ENCODE data around the gene PRPF6. TPM values are rescaled to one million over a fixed set of nuclear protein-coding genes. Genes with fewer than 3 reads are reported as not detected.

Gene PRPF6
- total RNA-seq, 6 donors from 2014 or later, result 60.5 to 113 (median 68.0) TPM

GRCh38 chr20:63951398-63952209 lies 29.3 kb upstream of the PRPF6 start:
- H3K4me1 ChIP-seq, result peaks cover 72 to 88% (median 74%) of the 10 kb centered on the region in 4 donors
- H3K4me3 ChIP-seq, result no peak overlapping the region
- no peak for ATAC-seq (ENCODE audit: low FRiP score in 2 of 2)
- WGBS, 2 donors, result 67 to 71% methylated on average over 1 to 15 of the region's 17 CpGs
- DNase-seq, result peak in 1 of 2 donors; percentile 42
- TF ChIP-seq EP300 (IDR thresholded peaks at IDR 0.05) (no peak), POLR2AphosphoS5 (IDR thresholded peaks at IDR 0.05) (no peak), POLR2A (IDR thresholded peaks at IDR 0.05) (no peak)
- TF ChIP-seq, protein P1, sequence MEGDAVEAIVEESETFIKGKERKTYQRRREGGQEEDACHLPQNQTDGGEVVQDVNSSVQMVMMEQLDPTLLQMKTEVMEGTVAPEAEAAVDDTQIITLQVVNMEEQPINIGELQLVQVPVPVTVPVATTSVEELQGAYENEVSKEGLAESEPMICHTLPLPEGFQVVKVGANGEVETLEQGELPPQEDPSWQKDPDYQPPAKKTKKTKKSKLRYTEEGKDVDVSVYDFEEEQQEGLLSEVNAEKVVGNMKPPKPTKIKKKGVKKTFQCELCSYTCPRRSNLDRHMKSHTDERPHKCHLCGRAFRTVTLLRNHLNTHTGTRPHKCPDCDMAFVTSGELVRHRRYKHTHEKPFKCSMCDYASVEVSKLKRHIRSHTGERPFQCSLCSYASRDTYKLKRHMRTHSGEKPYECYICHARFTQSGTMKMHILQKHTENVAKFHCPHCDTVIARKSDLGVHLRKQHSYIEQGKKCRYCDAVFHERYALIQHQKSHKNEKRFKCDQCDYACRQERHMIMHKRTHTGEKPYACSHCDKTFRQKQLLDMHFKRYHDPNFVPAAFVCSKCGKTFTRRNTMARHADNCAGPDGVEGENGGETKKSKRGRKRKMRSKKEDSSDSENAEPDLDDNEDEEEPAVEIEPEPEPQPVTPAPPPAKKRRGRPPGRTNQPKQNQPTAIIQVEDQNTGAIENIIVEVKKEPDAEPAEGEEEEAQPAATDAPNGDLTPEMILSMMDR (IDR thresholded peaks at IDR 0.05), result no peak
- H3K9me3 ChIP-seq, result no peaks in the 10 kb centered on the region
- H3K36me3 ChIP-seq, result peaks cover 0 to 6% (median 2%) of the 10 kb centered on the region in 4 donors
- H3K27me3 ChIP-seq, result no peaks in the 10 kb centered on the region
- peak overlapping the region in 3 of 4 donors; percentile 65 to 91 (median 87) for H3K27ac ChIP-seq

DNA sequence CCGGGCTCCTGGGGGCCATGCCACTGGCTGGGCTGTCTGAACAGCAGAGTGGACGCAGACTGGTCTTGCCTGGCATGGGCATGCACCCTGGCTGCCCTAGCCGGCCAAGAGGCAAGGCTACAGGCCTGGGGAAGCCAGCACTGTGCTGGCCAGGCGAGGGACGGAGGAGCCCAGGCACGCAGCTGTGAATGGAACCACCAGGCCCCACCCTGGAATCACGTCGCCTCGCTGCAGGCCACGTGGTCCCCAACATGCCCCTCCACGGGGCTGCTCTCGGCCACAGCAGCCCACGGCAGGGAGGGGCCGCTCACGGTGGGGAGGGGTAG lies 28.8 kb upstream of the PRPF6 start:
- Histone ChIP-seq H3K4me1 (peaks cover 76 to 92% (median 79%) of the 10 kb centered on the region in 4 donors), H3K36me3 (peaks cover 0 to 6% (median 2%) of the 10 kb centered on the region in 4 donors), H3K9me3 (no peaks in the 10 kb centered on the region), H3K27me3 (no peaks in the 10 kb centered on the region), H3K27ac (peak overlapping the region in 3 of 4 donors; percentile 65 to 91 (median 87)), H3K4me3 (no peak overlapping the region)
- peak in 1 of 2 donors; percentile 73 for DNase-seq
- no peak for ATAC-seq (ENCODE audit: low FRiP score in 2 of 2)
- TF ChIP-seq, protein P1 (IDR thresholded peaks at IDR 0.05), result no peak
- TF ChIP-seq POLR2AphosphoS5 (IDR thresholded peaks at IDR 0.05), result no peak
- TF ChIP-seq POLR2A (IDR thresholded peaks at IDR 0.05), result no peak
- no peak for TF ChIP-seq EP300 (IDR thresholded peaks at IDR 0.05)
- WGBS, 2 donors, result 90% methylated on average over 2 to 13 of the region's 15 CpGs

DNA sequence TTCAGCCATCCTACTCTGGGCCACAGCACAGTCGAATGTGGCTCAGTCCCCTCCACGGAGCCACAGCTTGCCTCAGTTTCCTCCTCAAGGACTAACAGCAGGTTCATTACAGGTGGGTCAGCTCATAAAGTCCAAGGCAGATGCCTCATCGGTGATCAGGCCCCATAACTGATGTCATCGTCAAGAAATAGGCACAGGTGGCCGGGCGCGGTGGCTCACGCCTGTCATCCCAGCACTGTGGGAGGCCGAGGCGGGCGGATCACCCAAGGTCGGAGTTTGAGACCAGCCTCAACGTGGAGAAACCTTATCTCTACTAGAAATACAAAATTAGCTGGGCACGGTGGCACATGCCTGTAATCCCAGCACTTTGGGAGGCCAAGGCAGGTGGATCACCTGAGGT lies 28.2 kb upstream of the PRPF6 start:
- H3K4me3 ChIP-seq, result no peak overlapping the region
- peaks cover 0 to 6% (median 2%) of the 10 kb centered on the region in 4 donors for H3K36me3 ChIP-seq
- peaks cover 76 to 92% (median 80%) of the 10 kb centered on the region in 4 donors for H3K4me1 ChIP-seq
- WGBS, 2 donors, result 90% methylated on average over 8 to 14 of the region's 14 CpGs
- peak in 1 of 2 donors; percentile 80 for DNase-seq
- no peak for TF ChIP-seq POLR2AphosphoS5 (IDR thresholded peaks at IDR 0.05)
- TF ChIP-seq POLR2A (IDR thresholded peaks at IDR 0.05), result no peak
- no peaks in the 10 kb centered on the region for H3K27me3 ChIP-seq
- no peak for ATAC-seq (ENCODE audit: low FRiP score in 2 of 2)
- H3K27ac ChIP-seq, result peak overlapping the region in 2 of 4 donors; percentile 87 to 91
- no peaks in the 10 kb centered on the region for H3K9me3 ChIP-seq

DNA sequence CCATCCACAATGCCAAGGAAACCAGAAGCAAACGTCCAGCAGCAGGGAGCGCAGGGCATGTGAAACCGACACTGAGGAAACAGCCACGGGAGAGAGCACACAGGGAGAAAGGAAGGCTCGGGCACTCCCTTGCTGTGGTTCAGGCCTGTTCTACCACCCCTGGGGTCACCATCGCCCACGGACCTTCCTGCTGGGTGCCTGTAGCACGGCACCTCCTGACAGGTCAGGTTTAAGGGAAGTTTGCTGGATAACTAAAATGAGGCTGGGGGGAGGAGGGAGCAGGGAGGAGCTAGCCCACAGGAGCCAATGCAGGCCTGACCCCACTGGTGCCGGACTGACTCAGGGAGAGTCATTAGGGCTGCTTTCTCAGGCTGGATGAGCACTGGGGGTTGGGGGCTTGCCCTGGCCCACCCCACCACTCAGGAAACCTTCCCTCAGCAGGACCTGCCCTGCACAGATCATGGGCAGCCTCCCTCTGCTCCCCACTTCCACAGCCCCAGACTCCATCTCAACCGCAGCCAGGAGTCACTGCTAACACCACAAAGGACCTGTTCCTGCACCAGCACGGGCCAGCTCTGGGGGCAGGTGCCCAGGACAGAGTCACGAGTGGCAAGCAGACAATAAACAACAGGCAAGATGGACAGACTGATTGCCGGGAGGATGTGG lies 27.0 kb upstream of the PRPF6 start:
- Histone ChIP-seq H3K27ac (peak overlapping the region in 2 of 4 donors; percentile 91 to 94), H3K9me3 (no peaks in the 10 kb centered on the region), H3K36me3 (peaks cover 0 to 10% (median 3%) of the 10 kb centered on the region in 4 donors), H3K27me3 (no peaks in the 10 kb centered on the region), H3K4me1 (peaks cover 68 to 84% (median 74%) of the 10 kb centered on the region in 4 donors), H3K4me3 (no peak overlapping the region)
- 66 to 74% methylated on average over 13 of the region's 13 CpGs for WGBS, 2 donors
- DNase-seq (peak in 1 of 2 donors; percentile 56), ATAC-seq (ENCODE audit: low FRiP score in 2 of 2) (no peak)
- no peak for TF ChIP-seq POLR2AphosphoS5 (IDR thresholded peaks at IDR 0.05)
- no peak for TF ChIP-seq POLR2A (IDR thresholded peaks at IDR 0.05)
- no peak for TF ChIP-seq EP300 (IDR thresholded peaks at IDR 0.05)
- TF ChIP-seq, protein P1 (IDR thresholded peaks at IDR 0.05), result no peak

GRCh38 chr20:63955281-63955826 lies 25.6 kb upstream of the PRPF6 start:
- WGBS, 2 donors, result 2 to 3% methylated on average over 6 to 17 of the region's 31 CpGs
- DNase-seq (peak in 1 of 2 donors; percentile 66), ATAC-seq (ENCODE audit: low FRiP score in 2 of 2) (peak; percentile 28 to 40)
- H3K36me3 ChIP-seq, result peaks cover 0 to 23% (median 14%) of the 10 kb centered on the region in 4 donors
- no peak for TF ChIP-seq POLR2AphosphoS5 (IDR thresholded peaks at IDR 0.05)
- no peak for TF ChIP-seq EP300 (IDR thresholded peaks at IDR 0.05)
- TF ChIP-seq, protein P1 (IDR thresholded peaks at IDR 0.05), result peak in 4 of 6 experiments; percentile 25 to 73 (median 42)
- no peak for TF ChIP-seq POLR2A (IDR thresholded peaks at IDR 0.05)
- peaks cover 53 to 69% (median 59%) of the 10 kb centered on the region in 4 donors for H3K4me1 ChIP-seq
- no peaks in the 10 kb centered on the region for H3K9me3 ChIP-seq
- peak overlapping the region; percentile 63 to 99 (median 80) for H3K4me3 ChIP-seq
- no peaks in the 10 kb centered on the region for H3K27me3 ChIP-seq
- H3K27ac ChIP-seq, result peak overlapping the region; percentile 85 to 94 (median 92)

Measured in upper lobe of left lung (tissue), 6 donors.